HepG2 (cell line): ENCODE results near the gene GAL3ST2. TPM values are rescaled to one million over a fixed set of nuclear protein-coding genes. Genes with fewer than 3 reads are reported as not detected.

Source experiments
- AGO1 ChIP-seq: fragments of 200-400 bp; formaldehyde crosslinking; IDR thresholded peaks from 2 replicates; pipeline ENCODE4 v1.6.1; 2017; ENCODE audit warnings: mild to moderate bottlenecking, low read depth, low read length, moderate library complexity; ENCODE audit not compliant: poor library complexity, severe bottlenecking
- AKAP8 ChIP-seq: sonication (generic); formaldehyde crosslinking; IDR thresholded peaks from 2 replicates; pipeline ENCODE4 v1.5.1; 2020; ENCODE audit warnings: mild to moderate bottlenecking, missing genetic modification reagents
- CSRNP1 ChIP-seq: sonication (generic); formaldehyde crosslinking; IDR thresholded peaks from 2 replicates; pipeline ENCODE4 v1.8.1; 2023; ENCODE audit warnings: mild to moderate bottlenecking, missing genetic modification reagents
- DNMT1 ChIP-seq: sonication (generic); formaldehyde crosslinking; IDR thresholded peaks from 2 replicates; pipeline ENCODE4 v1.5.1; 2020; ENCODE audit warnings: mild to moderate bottlenecking, missing genetic modification reagents
- JUN ChIP-seq: sonication (generic); formaldehyde crosslinking; IDR thresholded peaks from 2 replicates; pipeline ENCODE4 v1.4.0; 2020; ENCODE audit warnings: mild to moderate bottlenecking, missing genetic modification reagents
- MYPOP ChIP-seq: sonication (generic); formaldehyde crosslinking; IDR thresholded peaks from 2 replicates; pipeline ENCODE4 v1.8.1; 2023; ENCODE audit warnings: mild to moderate bottlenecking, moderate library complexity, missing genetic modification reagents
- RBFOX2 ChIP-seq: fragments of 200-400 bp; formaldehyde crosslinking; IDR thresholded peaks from 2 replicates; pipeline ENCODE4 v1.6.1; 2017; ENCODE audit warnings: low read depth, mild to moderate bottlenecking, low read length
- SMARCC2 ChIP-seq: fragments of 450-650 bp; IDR thresholded peaks from 2 replicates; pipeline ENCODE4 v1.6.1; 2017; ENCODE audit warnings: antibody characterized with exemption, mild to moderate bottlenecking
- TRIM24 ChIP-seq: sonication (generic); formaldehyde crosslinking; IDR thresholded peaks from 2 replicates; pipeline ENCODE4 v1.8.0; 2022; ENCODE audit warnings: mild to moderate bottlenecking, missing genetic modification reagents
- ZC3H13 ChIP-seq: sonication (generic); formaldehyde crosslinking; IDR thresholded peaks from 2 replicates; pipeline ENCODE4 v1.8.1; 2023; ENCODE audit warnings: mild to moderate bottlenecking, missing genetic modification reagents, moderate library complexity
- ZFX ChIP-seq: sonication (generic); formaldehyde crosslinking; IDR thresholded peaks from 2 replicates; pipeline ENCODE4 v1.4.0; 2020; ENCODE audit warnings: mild to moderate bottlenecking, low read depth, missing genetic modification reagents, moderate library complexity
- ZNF737 ChIP-seq: sonication (generic); formaldehyde crosslinking; IDR thresholded peaks from 2 replicates; pipeline ENCODE4 v1.5.0; 2020; ENCODE audit warnings: missing genetic modification reagents, mild to moderate bottlenecking, borderline replicate concordance
- ZNF788 ChIP-seq: sonication (generic); formaldehyde crosslinking; IDR thresholded peaks from 2 replicates; pipeline ENCODE4 v1.5.0; 2020; ENCODE audit warnings: mild to moderate bottlenecking, missing genetic modification reagents, borderline replicate concordance
- ZNF883 ChIP-seq: sonication (generic); formaldehyde crosslinking; IDR thresholded peaks from 2 replicates; pipeline ENCODE4 v1.5.1; 2020; ENCODE audit warnings: mild to moderate bottlenecking, missing genetic modification reagents; ENCODE audit errors: not compliant biosample characterization
- ZSCAN25 ChIP-seq: sonication (generic); formaldehyde crosslinking; IDR thresholded peaks from 2 replicates; pipeline ENCODE4 v1.8.0; 2022; ENCODE audit warnings: mild to moderate bottlenecking, missing genetic modification reagents
- ZXDC ChIP-seq: sonication (generic); formaldehyde crosslinking; IDR thresholded peaks from 2 replicates; pipeline ENCODE4 v1.5.0; 2020; ENCODE audit warnings: mild to moderate bottlenecking, missing genetic modification reagents
- polyA plus RNA-seq, 8 experiments: library from polyadenylated mRNA; depleted of rRNA in 3 of 8; stranded (reverse) in 7 of 8; unstranded in 1 of 8; fragments of >200 nt; fragmentation: Illumina TruSeq in 4 of 8; extraction: Trizol in 4 of 8; gene quantifications; 2 replicates each; pipeline versions ENCODE4 v1.2.1 to v1.2.3, GENCODE V29; 2011 to 2016; ENCODE audit warnings: low read depth in 4 of 8, missing spikeins in 1 of 8, mixed read lengths in 1 of 8; ENCODE audit not compliant: insufficient read depth in 1 of 8
- total RNA-seq, 5 experiments: library from RNA; depleted of rRNA; stranded (reverse); fragments of >200 nt; fragmentation: Illumina TruSeq; extraction: Trizol; gene quantifications; 2 replicates each; pipeline ENCODE4 v1.2.3, GENCODE V29; 2016; ENCODE audit warnings: low read depth in 1 of 5

The GAL3ST2 gene
- total and polyA plus RNA-seq, 2 of the 13 experiments (the other 11 are each of a cell fraction or from before 2014, with no cell fraction given), result 0.17 to 0.20 TPM

- TF ChIP-seq CSRNP1 (CRISPR knock-in tag), result no peak
- peak; percentile 13 for TF ChIP-seq AGO1
- TF ChIP-seq ZC3H13 (CRISPR knock-in tag), result 0 out of 2 replicates have a peak, but pooled peaks have one; percentile 23
- TF ChIP-seq DNMT1 (CRISPR knock-in tag), result 0 out of 2 replicates have a peak, but pooled peaks have one; percentile 33
- TF ChIP-seq ZFX (CRISPR knock-in tag), result no peak
- no peak for TF ChIP-seq MYPOP (CRISPR knock-in tag)
- no peak for TF ChIP-seq JUN (CRISPR knock-in tag)
- no peak for TF ChIP-seq ZNF788
- no peak for TF ChIP-seq TRIM24 (CRISPR knock-in tag)
- TF ChIP-seq ZSCAN25 (CRISPR knock-in tag), result no peak
- TF ChIP-seq ZNF883 (CRISPR knock-in tag), result peak; percentile 23
- no peak for TF ChIP-seq SMARCC2
- TF ChIP-seq ZXDC (CRISPR knock-in tag), result 0 out of 2 replicates have a peak, but pooled peaks have one; percentile 45
- TF ChIP-seq AKAP8, result 0 out of 2 replicates have a peak, but pooled peaks have one; percentile 25
- peak; percentile 24; the same call in 1 of the 2 replicates for TF ChIP-seq RBFOX2
- no peak for TF ChIP-seq ZNF737 (CRISPR knock-in tag)
- TF ChIP-seq, all 625 proteins: peak for 8
Measured at GRCh38 chr2:241768251-241768711, 8.3 kb upstream of the GAL3ST2 start (continued).
